ENCODE results near the gene EMID1. TPM values are rescaled to one million over a fixed set of nuclear protein-coding genes. Genes with fewer than 3 reads are reported as not detected.

EMID1 gene
- total RNA-seq, 1 experiment from 2014 or later = 6.1 TPM

DNA sequence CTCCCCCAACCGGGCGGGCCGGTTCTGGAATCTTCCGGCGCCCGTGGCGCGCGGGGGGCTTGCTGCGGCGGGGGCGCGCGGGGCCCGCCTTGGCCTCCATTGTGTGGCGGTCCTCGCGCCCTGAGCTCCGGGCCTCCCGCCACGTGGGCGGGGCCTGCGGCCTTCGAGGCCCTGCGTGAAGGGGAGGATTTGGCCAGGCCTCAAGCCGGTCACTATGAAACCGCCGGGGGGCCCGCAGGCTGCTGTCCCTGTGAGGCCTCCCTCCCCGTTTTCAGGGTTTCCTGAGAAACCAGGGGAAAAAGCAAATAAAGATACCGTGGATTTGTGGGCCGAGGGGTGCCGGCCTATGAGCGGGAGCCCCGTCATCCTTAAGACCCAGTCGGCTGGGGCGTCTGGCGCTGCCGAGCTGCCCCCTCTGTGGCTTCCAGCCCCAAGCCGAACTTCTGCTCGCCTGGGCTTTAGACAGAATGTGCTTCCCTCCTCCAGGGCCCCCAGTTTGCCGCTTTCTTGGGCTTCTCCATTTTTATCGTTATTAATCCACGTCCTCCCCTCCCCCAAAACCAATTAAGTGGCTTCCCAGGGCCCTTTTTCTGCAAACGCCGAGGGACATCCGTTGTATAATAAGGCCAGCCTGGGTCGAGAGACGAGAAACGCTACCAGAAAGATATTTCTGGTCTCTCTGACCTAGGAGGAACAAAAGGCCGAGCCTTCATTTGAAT is 63.0 kb downstream of the EMID1 start (continued):
- TF ChIP-seq, protein P1, sequence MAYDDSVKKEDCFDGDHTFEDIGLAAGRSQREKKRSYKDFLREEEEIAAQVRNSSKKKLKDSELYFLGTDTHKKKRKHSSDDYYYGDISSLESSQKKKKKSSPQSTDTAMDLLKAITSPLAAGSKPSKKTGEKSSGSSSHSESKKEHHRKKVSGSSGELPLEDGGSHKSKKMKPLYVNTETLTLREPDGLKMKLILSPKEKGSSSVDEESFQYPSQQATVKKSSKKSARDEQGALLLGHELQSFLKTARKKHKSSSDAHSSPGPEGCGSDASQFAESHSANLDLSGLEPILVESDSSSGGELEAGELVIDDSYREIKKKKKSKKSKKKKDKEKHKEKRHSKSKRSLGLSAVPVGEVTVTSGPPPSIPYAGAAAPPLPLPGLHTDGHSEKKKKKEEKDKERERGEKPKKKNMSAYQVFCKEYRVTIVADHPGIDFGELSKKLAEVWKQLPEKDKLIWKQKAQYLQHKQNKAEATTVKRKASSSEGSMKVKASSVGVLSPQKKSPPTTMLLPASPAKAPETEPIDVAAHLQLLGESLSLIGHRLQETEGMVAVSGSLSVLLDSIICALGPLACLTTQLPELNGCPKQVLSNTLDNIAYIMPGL (CRISPR knock-in tag; IDR thresholded peaks at IDR 0.05) = peak; percentile 80; the same call in 1 of the 2 replicates
- peak; percentile 41; the same call in 1 of the 2 replicates for TF ChIP-seq ZNF423 (CRISPR knock-in tag; IDR thresholded peaks at IDR 0.05)

DNA sequence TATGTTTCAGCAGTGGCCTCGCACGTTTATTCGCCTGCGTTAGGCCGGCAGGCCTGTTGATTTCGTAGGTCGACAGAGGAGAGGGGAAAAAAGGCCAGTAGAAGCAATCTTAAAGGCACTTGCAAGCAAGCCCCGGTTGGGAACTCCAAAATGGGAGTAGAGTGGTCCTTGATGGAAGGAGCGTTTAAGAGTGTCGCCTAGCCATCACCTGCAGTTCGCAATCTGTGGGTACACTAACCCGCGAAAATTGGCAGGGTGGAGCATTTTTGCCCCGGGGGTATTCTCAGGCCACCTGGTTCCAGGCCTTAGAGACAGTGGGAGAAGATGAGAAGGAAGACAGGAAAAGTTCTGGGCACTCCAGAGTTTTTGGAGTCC is 63.5 kb downstream of the EMID1 start:
- ATAC-seq = no peak
- peaks cover 57% of the 10 kb centered on the region for H3K36me3 Mint-ChIP-seq
- POLR2A ChIA-PET = no interaction called here

DNA sequence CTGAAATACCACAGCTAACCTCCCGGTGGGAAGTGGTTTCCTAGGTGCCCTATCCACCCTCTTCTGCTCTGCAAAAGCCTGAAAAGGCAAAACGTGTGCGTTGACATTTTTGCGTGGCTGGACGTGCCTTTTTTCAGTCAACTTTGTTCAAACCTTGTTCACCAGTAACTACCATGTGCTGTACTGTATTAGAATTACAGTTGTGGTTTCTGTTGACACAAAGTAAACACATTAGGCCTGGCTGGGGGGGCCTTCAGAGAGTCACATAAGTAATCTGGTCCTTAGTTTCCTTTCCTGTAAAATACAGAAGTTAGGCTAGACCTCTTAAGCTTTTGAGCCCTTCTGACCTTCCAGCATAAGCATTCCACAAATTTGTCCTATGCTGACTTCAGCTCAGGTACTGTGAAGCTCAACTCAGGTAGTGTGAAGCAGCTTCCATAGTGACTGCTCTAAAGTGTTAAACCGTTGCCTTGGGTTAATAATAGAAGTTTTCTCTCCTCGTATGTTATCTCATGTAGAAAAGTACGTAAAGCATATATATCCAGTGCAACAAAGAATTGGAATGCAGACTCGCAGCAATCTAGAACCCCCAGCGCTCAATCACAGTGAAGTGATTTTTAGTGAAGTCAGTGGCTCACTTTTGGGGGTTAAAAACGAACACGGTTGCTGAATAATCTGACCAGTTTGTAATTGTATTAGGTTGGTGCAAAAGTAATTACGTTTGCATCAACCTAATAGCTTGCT is 64.2 kb downstream of the EMID1 start:
- Mint-ChIP-seq H3K27me3 (ENCODE audit: low read depth) (peaks cover 4% of the 10 kb centered on the region), H3K36me3 (peaks cover 63% of the 10 kb centered on the region), H3K4me1 (peaks cover 45% of the 10 kb centered on the region), H3K4me3 (peak overlapping the region; percentile 85), H3K27ac (peak overlapping the region; percentile 69; the same call in 1 of the 2 replicates), H3K9me3 (no peaks in the 10 kb centered on the region)
- TF ChIP-seq SOX15 (CRISPR knock-in tag; IDR thresholded peaks at IDR 0.05) = no peak
- CTCF ChIA-PET = interaction anchor here (0.9 to 1.4 kb wide), 3 partner anchors 25 to 58 kb away, joined by 3 to 4 read pairs (median 4); no protein-coding TSS in a partner anchor
- POLR2A ChIA-PET = no interaction called here
- ATAC-seq = no peak
- no peak for DNase-seq (ENCODE audit: low spot score)

More for the DNA sequence above, 63.5 kb downstream of the EMID1 start:
- peaks cover 4% of the 10 kb centered on the region for H3K27me3 Mint-ChIP-seq (ENCODE audit: low read depth)
- TF ChIP-seq GABPB1 (CRISPR knock-in tag; IDR thresholded peaks at IDR 0.05) = 0 out of 2 replicates have a peak, but pooled peaks have one; percentile 3
- TF ChIP-seq, protein P2, sequence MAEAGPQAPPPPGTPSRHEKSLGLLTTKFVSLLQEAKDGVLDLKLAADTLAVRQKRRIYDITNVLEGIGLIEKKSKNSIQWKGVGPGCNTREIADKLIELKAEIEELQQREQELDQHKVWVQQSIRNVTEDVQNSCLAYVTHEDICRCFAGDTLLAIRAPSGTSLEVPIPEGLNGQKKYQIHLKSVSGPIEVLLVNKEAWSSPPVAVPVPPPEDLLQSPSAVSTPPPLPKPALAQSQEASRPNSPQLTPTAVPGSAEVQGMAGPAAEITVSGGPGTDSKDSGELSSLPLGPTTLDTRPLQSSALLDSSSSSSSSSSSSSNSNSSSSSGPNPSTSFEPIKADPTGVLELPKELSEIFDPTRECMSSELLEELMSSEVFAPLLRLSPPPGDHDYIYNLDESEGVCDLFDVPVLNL (CRISPR knock-in tag; IDR thresholded peaks at IDR 0.05; ENCODE audit: borderline replicate concordance, low read depth) = no peak
- H3K9me3 Mint-ChIP-seq = no peaks in the 10 kb centered on the region
- CTCF ChIA-PET = interaction anchor here (1.1 to 1.3 kb wide), 2 partner anchors 44 to 75 kb away, joined by 4 read pairs; no protein-coding TSS in a partner anchor
- H3K27ac Mint-ChIP-seq = peak overlapping the region; percentile 69
- peak overlapping the region; percentile 85 for H3K4me3 Mint-ChIP-seq
- DNase-seq (ENCODE audit: low spot score) = no peak
- H3K4me1 Mint-ChIP-seq = peaks cover 45% of the 10 kb centered on the region

DNA sequence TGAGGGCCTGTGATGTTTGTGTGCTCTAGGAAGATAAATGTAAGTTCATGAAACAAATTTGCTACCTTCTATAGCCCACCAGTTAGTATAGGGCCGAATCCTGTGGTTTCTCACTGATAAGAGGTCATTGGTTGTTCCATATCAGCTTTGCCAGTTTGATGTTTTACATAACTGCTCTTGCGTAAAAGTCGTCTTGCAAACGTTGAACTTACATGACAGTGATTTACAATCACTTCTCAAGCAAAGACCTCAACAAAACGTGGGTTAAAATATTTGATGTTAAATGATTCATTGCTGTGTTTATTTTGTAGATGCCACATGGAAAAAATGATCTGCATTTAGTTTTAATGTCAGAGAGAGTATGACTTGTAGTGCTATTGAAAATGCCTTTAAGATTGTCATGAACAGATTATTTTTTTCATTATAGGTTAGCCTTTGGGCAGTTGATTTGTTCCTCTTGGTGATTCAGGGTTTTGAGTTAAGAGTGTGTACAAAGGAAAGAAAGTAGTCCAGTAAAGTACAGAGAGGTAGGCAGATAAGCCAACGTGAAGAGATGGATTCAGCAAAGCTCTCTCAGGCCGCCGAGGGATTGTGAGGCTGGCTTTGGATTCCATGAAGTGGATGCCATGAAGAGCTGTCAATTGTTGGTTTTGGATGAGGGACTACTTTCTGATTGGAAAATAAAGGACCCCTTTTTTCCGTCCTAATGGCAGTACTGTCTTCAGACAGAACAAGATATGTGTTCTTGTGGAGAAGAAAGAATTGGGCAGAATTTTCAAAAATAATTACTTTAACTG is 65.0 kb downstream of the EMID1 start:
- ATAC-seq = no peak
- TF ChIP-seq SOX15 (CRISPR knock-in tag; IDR thresholded peaks at IDR 0.05) (no peak), ZBTB21 (CRISPR knock-in tag; IDR thresholded peaks at IDR 0.05; ENCODE audit: borderline replicate concordance) (no peak), ZNF423 (CRISPR knock-in tag; IDR thresholded peaks at IDR 0.05) (no peak)
- TF ChIP-seq, protein P3, sequence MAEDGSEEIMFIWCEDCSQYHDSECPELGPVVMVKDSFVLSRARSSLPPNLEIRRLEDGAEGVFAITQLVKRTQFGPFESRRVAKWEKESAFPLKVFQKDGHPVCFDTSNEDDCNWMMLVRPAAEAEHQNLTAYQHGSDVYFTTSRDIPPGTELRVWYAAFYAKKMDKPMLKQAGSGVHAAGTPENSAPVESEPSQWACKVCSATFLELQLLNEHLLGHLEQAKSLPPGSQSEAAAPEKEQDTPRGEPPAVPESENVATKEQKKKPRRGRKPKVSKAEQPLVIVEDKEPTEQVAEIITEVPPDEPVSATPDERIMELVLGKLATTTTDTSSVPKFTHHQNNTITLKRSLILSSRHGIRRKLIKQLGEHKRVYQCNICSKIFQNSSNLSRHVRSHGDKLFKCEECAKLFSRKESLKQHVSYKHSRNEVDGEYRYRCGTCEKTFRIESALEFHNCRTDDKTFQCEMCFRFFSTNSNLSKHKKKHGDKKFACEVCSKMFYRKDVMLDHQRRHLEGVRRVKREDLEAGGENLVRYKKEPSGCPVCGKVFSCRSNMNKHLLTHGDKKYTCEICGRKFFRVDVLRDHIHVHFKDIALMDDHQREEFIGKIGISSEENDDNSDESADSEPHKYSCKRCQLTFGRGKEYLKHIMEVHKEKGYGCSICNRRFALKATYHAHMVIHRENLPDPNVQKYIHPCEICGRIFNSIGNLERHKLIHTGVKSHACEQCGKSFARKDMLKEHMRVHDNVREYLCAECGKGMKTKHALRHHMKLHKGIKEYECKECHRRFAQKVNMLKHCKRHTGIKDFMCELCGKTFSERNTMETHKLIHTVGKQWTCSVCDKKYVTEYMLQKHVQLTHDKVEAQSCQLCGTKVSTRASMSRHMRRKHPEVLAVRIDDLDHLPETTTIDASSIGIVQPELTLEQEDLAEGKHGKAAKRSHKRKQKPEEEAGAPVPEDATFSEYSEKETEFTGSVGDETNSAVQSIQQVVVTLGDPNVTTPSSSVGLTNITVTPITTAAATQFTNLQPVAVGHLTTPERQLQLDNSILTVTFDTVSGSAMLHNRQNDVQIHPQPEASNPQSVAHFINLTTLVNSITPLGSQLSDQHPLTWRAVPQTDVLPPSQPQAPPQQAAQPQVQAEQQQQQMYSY (CRISPR knock-in tag; IDR thresholded peaks at IDR 0.05) = no peak
- TF ChIP-seq, protein P4, sequence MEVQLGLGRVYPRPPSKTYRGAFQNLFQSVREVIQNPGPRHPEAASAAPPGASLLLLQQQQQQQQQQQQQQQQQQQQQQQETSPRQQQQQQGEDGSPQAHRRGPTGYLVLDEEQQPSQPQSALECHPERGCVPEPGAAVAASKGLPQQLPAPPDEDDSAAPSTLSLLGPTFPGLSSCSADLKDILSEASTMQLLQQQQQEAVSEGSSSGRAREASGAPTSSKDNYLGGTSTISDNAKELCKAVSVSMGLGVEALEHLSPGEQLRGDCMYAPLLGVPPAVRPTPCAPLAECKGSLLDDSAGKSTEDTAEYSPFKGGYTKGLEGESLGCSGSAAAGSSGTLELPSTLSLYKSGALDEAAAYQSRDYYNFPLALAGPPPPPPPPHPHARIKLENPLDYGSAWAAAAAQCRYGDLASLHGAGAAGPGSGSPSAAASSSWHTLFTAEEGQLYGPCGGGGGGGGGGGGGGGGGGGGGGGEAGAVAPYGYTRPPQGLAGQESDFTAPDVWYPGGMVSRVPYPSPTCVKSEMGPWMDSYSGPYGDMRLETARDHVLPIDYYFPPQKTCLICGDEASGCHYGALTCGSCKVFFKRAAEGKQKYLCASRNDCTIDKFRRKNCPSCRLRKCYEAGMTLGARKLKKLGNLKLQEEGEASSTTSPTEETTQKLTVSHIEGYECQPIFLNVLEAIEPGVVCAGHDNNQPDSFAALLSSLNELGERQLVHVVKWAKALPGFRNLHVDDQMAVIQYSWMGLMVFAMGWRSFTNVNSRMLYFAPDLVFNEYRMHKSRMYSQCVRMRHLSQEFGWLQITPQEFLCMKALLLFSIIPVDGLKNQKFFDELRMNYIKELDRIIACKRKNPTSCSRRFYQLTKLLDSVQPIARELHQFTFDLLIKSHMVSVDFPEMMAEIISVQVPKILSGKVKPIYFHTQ (CRISPR knock-in tag; IDR thresholded peaks at IDR 0.05) = no peak
- TF ChIP-seq, protein P5, sequence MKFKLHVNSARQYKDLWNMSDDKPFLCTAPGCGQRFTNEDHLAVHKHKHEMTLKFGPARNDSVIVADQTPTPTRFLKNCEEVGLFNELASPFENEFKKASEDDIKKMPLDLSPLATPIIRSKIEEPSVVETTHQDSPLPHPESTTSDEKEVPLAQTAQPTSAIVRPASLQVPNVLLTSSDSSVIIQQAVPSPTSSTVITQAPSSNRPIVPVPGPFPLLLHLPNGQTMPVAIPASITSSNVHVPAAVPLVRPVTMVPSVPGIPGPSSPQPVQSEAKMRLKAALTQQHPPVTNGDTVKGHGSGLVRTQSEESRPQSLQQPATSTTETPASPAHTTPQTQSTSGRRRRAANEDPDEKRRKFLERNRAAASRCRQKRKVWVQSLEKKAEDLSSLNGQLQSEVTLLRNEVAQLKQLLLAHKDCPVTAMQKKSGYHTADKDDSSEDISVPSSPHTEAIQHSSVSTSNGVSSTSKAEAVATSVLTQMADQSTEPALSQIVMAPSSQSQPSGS (CRISPR knock-in tag; IDR thresholded peaks at IDR 0.05; ENCODE audit: borderline replicate concordance, low read depth) = no peak
- TF ChIP-seq, protein P6, sequence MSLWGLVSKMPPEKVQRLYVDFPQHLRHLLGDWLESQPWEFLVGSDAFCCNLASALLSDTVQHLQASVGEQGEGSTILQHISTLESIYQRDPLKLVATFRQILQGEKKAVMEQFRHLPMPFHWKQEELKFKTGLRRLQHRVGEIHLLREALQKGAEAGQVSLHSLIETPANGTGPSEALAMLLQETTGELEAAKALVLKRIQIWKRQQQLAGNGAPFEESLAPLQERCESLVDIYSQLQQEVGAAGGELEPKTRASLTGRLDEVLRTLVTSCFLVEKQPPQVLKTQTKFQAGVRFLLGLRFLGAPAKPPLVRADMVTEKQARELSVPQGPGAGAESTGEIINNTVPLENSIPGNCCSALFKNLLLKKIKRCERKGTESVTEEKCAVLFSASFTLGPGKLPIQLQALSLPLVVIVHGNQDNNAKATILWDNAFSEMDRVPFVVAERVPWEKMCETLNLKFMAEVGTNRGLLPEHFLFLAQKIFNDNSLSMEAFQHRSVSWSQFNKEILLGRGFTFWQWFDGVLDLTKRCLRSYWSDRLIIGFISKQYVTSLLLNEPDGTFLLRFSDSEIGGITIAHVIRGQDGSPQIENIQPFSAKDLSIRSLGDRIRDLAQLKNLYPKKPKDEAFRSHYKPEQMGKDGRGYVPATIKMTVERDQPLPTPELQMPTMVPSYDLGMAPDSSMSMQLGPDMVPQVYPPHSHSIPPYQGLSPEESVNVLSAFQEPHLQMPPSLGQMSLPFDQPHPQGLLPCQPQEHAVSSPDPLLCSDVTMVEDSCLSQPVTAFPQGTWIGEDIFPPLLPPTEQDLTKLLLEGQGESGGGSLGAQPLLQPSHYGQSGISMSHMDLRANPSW (CRISPR knock-in tag; conservative IDR thresholded peaks at IDR 0.05; ENCODE audit: low read depth) = no peak

More for the DNA sequence above, 65.0 kb downstream of the EMID1 start:
- peaks cover 4% of the 10 kb centered on the region for H3K27me3 Mint-ChIP-seq (ENCODE audit: low read depth)
- POLR2A ChIA-PET = no interaction called here
- peaks cover 45% of the 10 kb centered on the region for H3K4me1 Mint-ChIP-seq
- DNase-seq (ENCODE audit: low spot score) = no peak
- H3K4me3 Mint-ChIP-seq = peak overlapping the region; percentile 85
- no peaks in the 10 kb centered on the region for H3K9me3 Mint-ChIP-seq
- CTCF ChIA-PET = interaction anchor here (0.9 to 1.6 kb wide), 4 partner anchors 11 to 58 kb away, joined by 3 to 4 read pairs (median 4); no protein-coding TSS in a partner anchor
- peak overlapping the region; percentile 69 for H3K27ac Mint-ChIP-seq
- H3K36me3 Mint-ChIP-seq = peaks cover 70% of the 10 kb centered on the region

All from WTC11 (cell line).